Mesendoderm (in vitro differentiated cells): ENCODE results near the gene DUSP8.
A peak's percentile ranks its signal among the peaks of the same experiment; 100 is the strongest.

Experiments
- DNase-seq: peaks from one replicate; pipeline ENCODE4 v3.0.0; 2013
- H2AK5ac ChIP-seq: 2 replicates; pipeline ENCODE4 v1.6.1; 2013; ENCODE audit warnings: low read length, inconsistent platforms
- H2BK120ac ChIP-seq: 2 replicates; pipeline ENCODE4 v1.6.1; 2013; ENCODE audit warnings: low read depth, mild to moderate bottlenecking, low read length, moderate library complexity, mixed read lengths
- H2BK15ac ChIP-seq: replicated peaks from 2 replicates; pipeline ENCODE4 v1.6.1; 2013; ENCODE audit warnings: low read depth, mild to moderate bottlenecking, moderate library complexity
- H2BK5ac ChIP-seq: 2 replicates; pipeline ENCODE4 v1.6.1; 2013; ENCODE audit warnings: low read length, inconsistent platforms
- H3K18ac ChIP-seq: 2 replicates; pipeline ENCODE4 v1.6.1; 2013; ENCODE audit warnings: mild to moderate bottlenecking, low read length, mixed read lengths
- H3K23ac ChIP-seq: one replicate; pipeline ENCODE4 v1.6.1; 2013; ENCODE audit warnings: low read length
- H3K27ac ChIP-seq: 2 replicates; pipeline ENCODE4 v1.5.1; 2013; ENCODE audit warnings: low read depth, mild to moderate bottlenecking, inconsistent platforms, low read length, moderate library complexity
- H3K27me3 ChIP-seq: 2 replicates; pipeline ENCODE4 v1.6.1; 2013; ENCODE audit warnings: low read length, control low read depth, mild to moderate bottlenecking, inconsistent platforms; ENCODE audit not compliant: insufficient read depth, poor library complexity
- H3K36me3 ChIP-seq: 2 replicates; pipeline ENCODE4 v1.6.1; 2013; ENCODE audit warnings: low read length, inconsistent platforms; ENCODE audit not compliant: control insufficient read depth, insufficient read depth
- H3K4ac ChIP-seq: one replicate; pipeline ENCODE4 v1.6.1; 2013; ENCODE audit warnings: low read depth, mild to moderate bottlenecking, low read length, moderate library complexity
- H3K4me1 ChIP-seq: 2 replicates; pipeline ENCODE4 v1.6.1; 2013; ENCODE audit warnings: low read depth, low read length, inconsistent platforms; ENCODE audit not compliant: control insufficient read depth
- H3K4me2 ChIP-seq: 2 replicates; pipeline ENCODE4 v1.6.1; 2013; ENCODE audit warnings: low read length
- H3K4me3 ChIP-seq: 2 replicates; pipeline ENCODE4 v1.5.1; 2013; ENCODE audit warnings: mild to moderate bottlenecking, low read length
- H3K56ac ChIP-seq: one replicate; pipeline ENCODE4 v1.6.1; 2013; ENCODE audit warnings: low read length
- H3K79me1 ChIP-seq: 2 replicates; pipeline ENCODE4 v1.6.1; 2013; ENCODE audit warnings: low read length, inconsistent platforms
- H3K79me2 ChIP-seq: 2 replicates; pipeline ENCODE4 v1.6.1; 2013; ENCODE audit warnings: mild to moderate bottlenecking, low read length; ENCODE audit not compliant: control insufficient read depth, insufficient read depth
- H3K9ac ChIP-seq: 2 replicates; pipeline ENCODE4 v1.6.1; 2013; ENCODE audit warnings: low read length, inconsistent platforms
- H4K5ac ChIP-seq: one replicate; pipeline ENCODE4 v1.6.1; 2013; ENCODE audit warnings: low read length
- H4K8ac ChIP-seq: one replicate; pipeline ENCODE4 v1.6.1; 2013; ENCODE audit warnings: low read depth, mild to moderate bottlenecking, control low read depth, low read length, moderate library complexity
- WGBS: extraction: QIAGEN DNeasy Blood & Tissue Kit; methylation state at CpG from one replicate; pipeline ENCODE4 v1.1.7; 2013; ENCODE audit warnings: low lambda C conversion rate, missing lambda C conversion rate; ENCODE audit not compliant: insufficient coverage; ENCODE audit errors: extremely low coverage; 5-methylcytosine and 5-hydroxymethylcytosine counted together

Gene DUSP8

GRCh38 chr11:1556278-1556902, 15.7 kb downstream of the DUSP8 start:
- H3K27me3 ChIP-seq, result peaks cover 15% of the 10 kb centered on the region
- no peak overlapping the region for H3K4me3 ChIP-seq
- no peak overlapping the region for H2BK120ac ChIP-seq
- H3K79me2 ChIP-seq, result no peaks in the 10 kb centered on the region
- H3K56ac ChIP-seq, result no peak overlapping the region
- no peak overlapping the region for H2AK5ac ChIP-seq
- H3K36me3 ChIP-seq, result no peaks in the 10 kb centered on the region
- H2BK5ac ChIP-seq, result no peak overlapping the region
- no peak overlapping the region for H2BK15ac ChIP-seq
- H3K4me1 ChIP-seq, result no peaks in the 10 kb centered on the region
- WGBS, result 100% methylated on average over 2 of the region's 63 CpGs
- H3K4me2 ChIP-seq, result no peak overlapping the region
- H4K8ac ChIP-seq, result no peak overlapping the region
- H4K5ac ChIP-seq, result no peak overlapping the region
- no peak overlapping the region for H3K4ac ChIP-seq
- H3K27ac ChIP-seq, result no peak overlapping the region
- no peak for DNase-seq
- no peak overlapping the region for H3K18ac ChIP-seq
- H3K23ac ChIP-seq, result no peak overlapping the region
- no peaks in the 10 kb centered on the region for H3K79me1 ChIP-seq
- no peak overlapping the region for H3K9ac ChIP-seq

- Histone ChIP-seq H3K27me3 (peaks cover 15% of the 10 kb centered on the region), H2BK120ac (no peak overlapping the region), H3K4me1 (no peaks in the 10 kb centered on the region), H3K27ac (no peak overlapping the region), H3K56ac (no peak overlapping the region), H2BK15ac (no peak overlapping the region), H3K23ac (no peak overlapping the region), H3K9ac (no peak overlapping the region), H3K36me3 (no peaks in the 10 kb centered on the region), H3K4me3 (no peak overlapping the region), H3K4ac (no peak overlapping the region), H3K18ac (no peak overlapping the region), H2AK5ac (no peak overlapping the region), H3K79me2 (no peaks in the 10 kb centered on the region), H2BK5ac (no peak overlapping the region), H3K4me2 (no peak overlapping the region), H4K5ac (no peak overlapping the region), H3K79me1 (no peaks in the 10 kb centered on the region), H4K8ac (no peak overlapping the region)
- WGBS, result no CpG with 5 or more reads among the region's 9 CpGs
- DNase-seq, result no peak
Observed at GRCh38 chr11:1555713-1556153, 16.3 kb downstream of the DUSP8 start.

- no peaks in the 10 kb centered on the region for H3K79me1 ChIP-seq
- H3K27ac ChIP-seq, result no peak overlapping the region
- H3K27me3 ChIP-seq, result peaks cover 15% of the 10 kb centered on the region
- H4K5ac ChIP-seq, result no peak overlapping the region
- H4K8ac ChIP-seq, result no peak overlapping the region
- H3K4ac ChIP-seq, result no peak overlapping the region
- H3K4me3 ChIP-seq, result no peak overlapping the region
- no peak overlapping the region for H2BK15ac ChIP-seq
- no peak for DNase-seq
- H2BK5ac ChIP-seq, result no peak overlapping the region
- no peaks in the 10 kb centered on the region for H3K79me2 ChIP-seq
- no peak overlapping the region for H3K9ac ChIP-seq
- H2BK120ac ChIP-seq, result no peak overlapping the region
- H3K36me3 ChIP-seq, result no peaks in the 10 kb centered on the region
- H3K56ac ChIP-seq, result no peak overlapping the region
- WGBS, result no CpG with 5 or more reads among the region's 13 CpGs
- no peak overlapping the region for H3K23ac ChIP-seq
- no peaks in the 10 kb centered on the region for H3K4me1 ChIP-seq
- no peak overlapping the region for H3K18ac ChIP-seq
- no peak overlapping the region for H3K4me2 ChIP-seq
- no peak overlapping the region for H2AK5ac ChIP-seq
Observed at GRCh38 chr11:1554981-1555712, 16.9 kb downstream of the DUSP8 start.

GRCh38 chr11:1553808-1554594, 18.1 kb downstream of the DUSP8 start:
- DNase-seq, result peak; percentile 66
- Histone ChIP-seq H2BK5ac (no peak overlapping the region), H3K36me3 (no peaks in the 10 kb centered on the region), H3K79me2 (no peaks in the 10 kb centered on the region), H3K4me1 (no peaks in the 10 kb centered on the region), H4K8ac (no peak overlapping the region), H3K4me2 (no peak overlapping the region), H3K18ac (no peak overlapping the region), H3K9ac (no peak overlapping the region), H3K27ac (no peak overlapping the region), H2AK5ac (no peak overlapping the region), H2BK120ac (no peak overlapping the region), H3K4me3 (no peak overlapping the region), H3K23ac (no peak overlapping the region), H2BK15ac (no peak overlapping the region), H3K56ac (peak overlapping the region; percentile 1), H3K27me3 (peaks cover 15% of the 10 kb centered on the region), H4K5ac (no peak overlapping the region), H3K79me1 (no peaks in the 10 kb centered on the region), H3K4ac (no peak overlapping the region)
- WGBS, result no CpG with 5 or more reads among the region's 20 CpGs

- Histone ChIP-seq H3K79me1 (no peaks in the 10 kb centered on the region), H3K27me3 (peaks cover 22% of the 10 kb centered on the region), H3K4me3 (no peak overlapping the region), H3K23ac (no peak overlapping the region), H3K79me2 (no peaks in the 10 kb centered on the region), H2BK120ac (no peak overlapping the region), H3K56ac (no peak overlapping the region), H4K5ac (no peak overlapping the region), H2BK5ac (no peak overlapping the region), H3K27ac (no peak overlapping the region), H3K36me3 (no peaks in the 10 kb centered on the region), H4K8ac (no peak overlapping the region), H3K18ac (no peak overlapping the region), H3K4me2 (no peak overlapping the region), H3K4me1 (no peaks in the 10 kb centered on the region), H2AK5ac (no peak overlapping the region), H3K9ac (no peak overlapping the region), H2BK15ac (no peak overlapping the region), H3K4ac (no peak overlapping the region)
- WGBS, result no CpG with 5 or more reads among the region's 13 CpGs
- DNase-seq, result no peak
Observed at GRCh38 chr11:1549338-1550330, 22.4 kb downstream of the DUSP8 start.
